Activated CD8-positive, alpha-beta T cell treated with anti-CD3 and anti-CD28 coated beads for 36 hours (primary cell): ENCODE results near the gene NAALADL2. TPM values are rescaled to one million over a fixed set of nuclear protein-coding genes. Genes with fewer than 3 reads are reported as not detected.

Experiments
- ATAC-seq: fragments of 200-7000 bp; cut with Tn5 transposase; one replicate; pipeline ENCODE4 v1.10.0; 2021; ENCODE audit warnings: mild to moderate bottlenecking, moderate library complexity
- CTCF ChIA-PET: fragments of 350-600 bp; sonication (Branson Sonifier 250); formaldehyde crosslinking; loops from one replicate; lab custom pipeline; 2021; ENCODE audit warnings: antibody characterized with exemption; lab: Charles Lee
- POLR2A ChIA-PET: fragments of 350-600 bp; sonication (Branson Sonifier 250); formaldehyde crosslinking; loops from one replicate; lab custom pipeline; 2021; ENCODE audit warnings: antibody characterized with exemption; lab: Charles Lee
- DNase-seq: peaks from one replicate; pipeline ENCODE4 v3.0.0-alpha.2; 2020
- H3K27ac Mint-ChIP-seq: one replicate; pipeline ENCODE4 v1.8.0; 2021; ENCODE audit warnings: mild to moderate bottlenecking, mixed read lengths
- H3K27me3 Mint-ChIP-seq: one replicate; pipeline ENCODE4 v1.8.0; 2021; ENCODE audit warnings: mixed read lengths
- H3K36me3 Mint-ChIP-seq: one replicate; pipeline ENCODE4 v1.8.0; 2021; ENCODE audit warnings: low read depth, mixed read lengths
- H3K4me1 Mint-ChIP-seq: one replicate; pipeline ENCODE4 v1.8.0; 2021; ENCODE audit warnings: low read depth, mixed read lengths
- H3K4me3 Mint-ChIP-seq: one replicate; pipeline ENCODE4 v1.8.0; 2021; ENCODE audit warnings: mild to moderate bottlenecking, moderate library complexity, mixed read lengths
- H3K9me3 Mint-ChIP-seq: one replicate; pipeline ENCODE4 v1.8.0; 2021; ENCODE audit warnings: mixed read lengths
- CTCF ChIP-seq: fragments of 200-600 bp; IDR thresholded peaks from one replicate; pipeline ENCODE4 v1.8.0; 2022; ENCODE audit warnings: antibody characterized with exemption, mild to moderate bottlenecking
- intact Hi-C: fragments of 100-400 bp; cut with micrococcal nuclease; formaldehyde crosslinking; loops from one replicate; pipeline ENCODE4 v1.10.0; 2022
- total RNA-seq, 2 experiments: library from RNA; stranded (reverse); gene quantifications; one replicate each; pipeline ENCODE4 v1.2.3, GENCODE V29; 2021

Gene NAALADL2
- total RNA-seq, 2 experiments from 2014 or later: 0.60 TPM; not detected in 1

- H3K27ac Mint-ChIP-seq: no peak overlapping the region
- H3K9me3 Mint-ChIP-seq: no peaks in the 10 kb centered on the region
- H3K36me3 Mint-ChIP-seq: no peaks in the 10 kb centered on the region
- intact Hi-C loops: no loop called here
- H3K4me3 Mint-ChIP-seq: no peak overlapping the region
- no peaks in the 10 kb centered on the region for H3K4me1 Mint-ChIP-seq
- POLR2A ChIA-PET: no interaction called here
- DNase-seq: no peak
- ATAC-seq: no peak
- CTCF ChIA-PET: no interaction called here
- no peaks in the 10 kb centered on the region for H3K27me3 Mint-ChIP-seq
- TF ChIP-seq CTCF: no peak
These were observed 414.9 kb downstream of the NAALADL2 start for GRCh38 chr3:175274056-175274455.

GRCh38 chr3:175274474-175275218 lies 415.5 kb downstream of the NAALADL2 start:
- DNase-seq (no peak), ATAC-seq (no peak)
- Mint-ChIP-seq H3K9me3 (no peaks in the 10 kb centered on the region), H3K27ac (no peak overlapping the region), H3K4me1 (no peaks in the 10 kb centered on the region), H3K36me3 (no peaks in the 10 kb centered on the region), H3K4me3 (no peak overlapping the region), H3K27me3 (no peaks in the 10 kb centered on the region)
- intact Hi-C loops: no loop called here
- ChIA-PET CTCF (no interaction called here), POLR2A (no interaction called here)
- TF ChIP-seq CTCF: no peak

GRCh38 chr3:175278680-175279079 lies 419.5 kb downstream of the NAALADL2 start:
- Mint-ChIP-seq H3K27ac (no peak overlapping the region), H3K27me3 (no peaks in the 10 kb centered on the region), H3K4me1 (no peaks in the 10 kb centered on the region), H3K4me3 (no peak overlapping the region), H3K9me3 (no peaks in the 10 kb centered on the region), H3K36me3 (no peaks in the 10 kb centered on the region)
- no peak for ATAC-seq
- ChIA-PET CTCF (no interaction called here), POLR2A (no interaction called here)
- intact Hi-C loops: no loop called here
- no peak for DNase-seq
- TF ChIP-seq CTCF: no peak

- H3K27me3 Mint-ChIP-seq: no peaks in the 10 kb centered on the region
- H3K9me3 Mint-ChIP-seq: no peaks in the 10 kb centered on the region
- POLR2A ChIA-PET: no interaction called here
- H3K27ac Mint-ChIP-seq: no peak overlapping the region
- TF ChIP-seq CTCF: no peak
- H3K4me3 Mint-ChIP-seq: no peak overlapping the region
- intact Hi-C loops: no loop called here
- CTCF ChIA-PET: no interaction called here
- H3K4me1 Mint-ChIP-seq: no peaks in the 10 kb centered on the region
- ATAC-seq: no peak
- no peak for DNase-seq
- no peaks in the 10 kb centered on the region for H3K36me3 Mint-ChIP-seq
These were observed 420.3 kb downstream of the NAALADL2 start for GRCh38 chr3:175279457-175279856.

GRCh38 chr3:175279911-175280310 lies 420.8 kb downstream of the NAALADL2 start:
- H3K4me3 Mint-ChIP-seq: no peak overlapping the region
- no peak overlapping the region for H3K27ac Mint-ChIP-seq
- no peak for ATAC-seq
- no peak for TF ChIP-seq CTCF
- DNase-seq: no peak
- intact Hi-C loops: no loop called here
- no peaks in the 10 kb centered on the region for H3K27me3 Mint-ChIP-seq
- H3K36me3 Mint-ChIP-seq: no peaks in the 10 kb centered on the region
- no peaks in the 10 kb centered on the region for H3K4me1 Mint-ChIP-seq
- CTCF ChIA-PET: no interaction called here
- POLR2A ChIA-PET: no interaction called here
- no peaks in the 10 kb centered on the region for H3K9me3 Mint-ChIP-seq
